Tibial nerve (tissue), 4 donors: ENCODE results near the gene LTO1. TPM values are rescaled to one million over a fixed set of nuclear protein-coding genes. Genes with fewer than 3 reads are reported as not detected.

Experiments used
- DNase-seq, 2 donors: peaks; one replicate each; pipeline ENCODE4 v3.0.0-alpha.2; 2019; ENCODE audit warnings: low spot score in 2 of 2
- H3K27ac ChIP-seq, 4 donors: fragments of 200-600 bp; sonication (generic) in 3 of 4; one replicate each; pipeline ENCODE4 v1.5.1; 2017 to 2019; ENCODE audit warnings: mild to moderate bottlenecking in 1 of 4
- H3K27me3 ChIP-seq, 2 donors: fragments of 200-600 bp; sonication (generic) in 1 of 2; one replicate each; pipeline versions ENCODE4 v1.5.1 to v1.6.0; 2017 to 2019
- H3K36me3 ChIP-seq, 3 donors: fragments of 200-600 bp; sonication (generic); one replicate each; pipeline ENCODE4 v1.5.1; 2018 to 2019
- H3K4me1 ChIP-seq, 4 donors: fragments of 200-600 bp; sonication (generic) in 3 of 4; one replicate each; pipeline ENCODE4 v1.5.1; 2017 to 2019
- H3K4me3 ChIP-seq, 4 donors: fragments of 200-600 bp; sonication (generic) in 3 of 4; one replicate each; pipeline ENCODE4 v1.5.1; 2017 to 2019; ENCODE audit warnings: mild to moderate bottlenecking in 1 of 4, moderate library complexity in 1 of 4
- H3K9me3 ChIP-seq, 4 donors: fragments of 200-600 bp; sonication (generic) in 3 of 4; one replicate each; pipeline ENCODE4 v1.5.1; 2017 to 2019
- CTCF ChIP-seq, 5 experiments: fragments of 200-600 bp in 3 of 5; fragments of 450-650 bp in 2 of 5; sonication (generic) in 3 of 5; IDR thresholded peaks; one replicate each; pipeline ENCODE4 v1.5.1; 2016 to 2019; ENCODE audit warnings: antibody characterized with exemption in 5 of 5, mild to moderate bottlenecking in 3 of 5, moderate library complexity in 2 of 5
- EP300 ChIP-seq, 2 donors: sonication (generic); formaldehyde crosslinking; IDR thresholded peaks; one replicate each; pipeline ENCODE4 v1.6.1; 2017; ENCODE audit warnings: antibody characterized with exemption in 2 of 2, mild to moderate bottlenecking in 1 of 2
- POLR2A ChIP-seq, 2 donors: fragments of 450-650 bp; IDR thresholded peaks; one replicate each; pipeline ENCODE4 v1.6.1; 2017; ENCODE audit warnings: antibody characterized with exemption in 2 of 2, mild to moderate bottlenecking in 2 of 2, moderate library complexity in 2 of 2
- WGBS, 2 donors: methylation state at CpG; one replicate each; pipeline ENCODE4 v1.1.5; 2018; 5-methylcytosine and 5-hydroxymethylcytosine counted together
- total RNA-seq, 4 donors: library from RNA; depleted of rRNA; stranded (reverse); fragments of >200 nt; gene quantifications; one replicate each; pipeline ENCODE4 v1.1.0, GENCODE V29; 2016

The LTO1 gene
- total RNA-seq, 4 donors from 2014 or later = 22.5 to 29.9 (median 23.1) TPM

GRCh38 chr11:69642913-69643632 lies 32.1 kb downstream of the LTO1 start:
- peak; percentile 92 to 98 (median 97) for TF ChIP-seq CTCF (IDR thresholded peaks at IDR 0.05)
- TF ChIP-seq POLR2A (IDR thresholded peaks at IDR 0.05) = peak in 1 of 2 donors; percentile 29
- TF ChIP-seq EP300 (IDR thresholded peaks at IDR 0.05) = peak in 1 of 2 donors; percentile 67
- H3K36me3 ChIP-seq = peaks cover 0 to 18% (median 0%) of the 10 kb centered on the region in 3 donors
- H3K4me3 ChIP-seq = peak overlapping the region; percentile 59 to 81 (median 68)
- peak overlapping the region; percentile 79 to 94 (median 88) for H3K27ac ChIP-seq
- 0 to 4% methylated on average over 24 to 44 of the region's 81 CpGs for WGBS, 2 donors
- H3K9me3 ChIP-seq = no peaks in the 10 kb centered on the region
- H3K4me1 ChIP-seq = peaks cover 0 to 83% (median 49%) of the 10 kb centered on the region in 4 donors
- H3K27me3 ChIP-seq = peaks cover 0 to 12% of the 10 kb centered on the region in 2 donors
- DNase-seq = peak; percentile 56 to 57

- H3K4me1 ChIP-seq = peaks cover 0 to 83% (median 53%) of the 10 kb centered on the region in 4 donors
- H3K27me3 ChIP-seq = peaks cover 0 to 17% of the 10 kb centered on the region in 2 donors
- TF ChIP-seq POLR2A (IDR thresholded peaks at IDR 0.05) (peak in 1 of 2 donors; percentile 40), EP300 (IDR thresholded peaks at IDR 0.05) (no peak), CTCF (IDR thresholded peaks at IDR 0.05) (no peak)
- DNase-seq = no peak
- peak overlapping the region; percentile 59 to 81 (median 68) for H3K4me3 ChIP-seq
- WGBS, 2 donors = 0% methylated on average over 25 to 28 of the region's 40 CpGs
- H3K9me3 ChIP-seq = no peaks in the 10 kb centered on the region
- peak overlapping the region; percentile 79 to 94 (median 88) for H3K27ac ChIP-seq
- peaks cover 0 to 14% (median 0%) of the 10 kb centered on the region in 3 donors for H3K36me3 ChIP-seq
Measured at GRCh38 chr11:69642549-69642912, 32.6 kb downstream of the LTO1 start.

GRCh38 chr11:69641681-69642548 lies 33.2 kb downstream of the LTO1 start:
- TF ChIP-seq POLR2A (IDR thresholded peaks at IDR 0.05) = no peak
- TF ChIP-seq EP300 (IDR thresholded peaks at IDR 0.05) = no peak
- no peak for TF ChIP-seq CTCF (IDR thresholded peaks at IDR 0.05)
- Histone ChIP-seq H3K4me1 (peaks cover 0 to 84% (median 57%) of the 10 kb centered on the region in 4 donors), H3K36me3 (peaks cover 0 to 14% (median 0%) of the 10 kb centered on the region in 3 donors), H3K27ac (peak overlapping the region; percentile 79 to 94 (median 88)), H3K27me3 (peaks cover 0 to 23% of the 10 kb centered on the region in 2 donors), H3K4me3 (peak overlapping the region; percentile 59 to 81 (median 68)), H3K9me3 (no peaks in the 10 kb centered on the region)
- WGBS, 2 donors = 1% methylated on average over 61 to 62 of the region's 68 CpGs
- DNase-seq = no peak

GRCh38 chr11:69640995-69641581 lies 34.1 kb downstream of the LTO1 start, which contains the start of gene CCND1:
CCND1 (plus strand) TSS chr11:69641156; CDS start chr11:69641314, 158 bp downstream.
- H3K27me3 ChIP-seq = peaks cover 0 to 23% of the 10 kb centered on the region in 2 donors
- peaks cover 0 to 8% (median 0%) of the 10 kb centered on the region in 3 donors for H3K36me3 ChIP-seq
- WGBS, 2 donors = 1 to 2% methylated on average over 33 to 37 of the region's 49 CpGs
- TF ChIP-seq POLR2A (IDR thresholded peaks at IDR 0.05) (peak; percentile 46 to 58), CTCF (IDR thresholded peaks at IDR 0.05) (peak in 1 of 5 experiments; percentile 15), EP300 (IDR thresholded peaks at IDR 0.05) (peak in 1 of 2 donors; percentile 87)
- H3K9me3 ChIP-seq = no peaks in the 10 kb centered on the region
- peak within 1 kb of the TSS; percentile 79 to 94 (median 88) for H3K27ac ChIP-seq
- peaks cover 0 to 84% (median 61%) of the 10 kb centered on the region in 4 donors for H3K4me1 ChIP-seq
- DNase-seq = peak in 1 of 2 donors; percentile 32
- H3K4me3 ChIP-seq = peak within 1 kb of the TSS; percentile 59 to 81 (median 68)
